Ectodermal cell (in vitro differentiated cells): ENCODE data around the gene KIRREL3.
"Not testable (repeated sequence)": the region's sequence is repeated elsewhere in the genome, so short reads cannot be mapped to it uniquely, and the experiment has no call there.

ENCODE experiments used
- H3K27ac ChIP-seq: 2 replicates; pipeline ENCODE4 v1.7.0; 2013; ENCODE audit warnings: mild to moderate bottlenecking, low read depth, low read length; ENCODE audit not compliant: insufficient read depth, poor library complexity, severe bottlenecking
- H3K27me3 ChIP-seq: 2 replicates; pipeline ENCODE4 v1.7.0; 2013; ENCODE audit warnings: mild to moderate bottlenecking, low read length; ENCODE audit not compliant: insufficient read depth, control insufficient read depth, poor library complexity, severe bottlenecking
- H3K36me3 ChIP-seq: one replicate; pipeline ENCODE4 v1.7.0; 2013; ENCODE audit warnings: low read length; ENCODE audit not compliant: control insufficient read depth, insufficient read depth
- H3K4me1 ChIP-seq: one replicate; pipeline ENCODE4 v1.7.0; 2013; ENCODE audit warnings: low read length; ENCODE audit not compliant: control insufficient read depth, insufficient read depth
- H3K4me3 ChIP-seq: 2 replicates; pipeline ENCODE4 v1.7.0; 2013; ENCODE audit warnings: low read depth, low read length, control low read depth; ENCODE audit not compliant: insufficient read depth
- H3K9me3 ChIP-seq: 2 replicates; pipeline ENCODE4 v1.7.0; 2013; ENCODE audit warnings: mild to moderate bottlenecking, low read length, moderate library complexity; ENCODE audit not compliant: control insufficient read depth
- WGBS, 2 experiments: methylation state at CpG; one replicate each; pipeline ENCODE4 v1.1.7; 2013; ENCODE audit warnings: missing lambda C conversion rate in 2 of 2; 5-methylcytosine and 5-hydroxymethylcytosine counted together

The KIRREL3 gene

GRCh38 chr11:126405906-126406305 lies 594.7 kb downstream of the KIRREL3 start:
- H3K27me3 ChIP-seq = no peaks in the 10 kb centered on the region
- H3K27ac ChIP-seq = no peak overlapping the region
- H3K4me1 ChIP-seq = peaks cover 15% of the 10 kb centered on the region
- H3K9me3 ChIP-seq = no peaks in the 10 kb centered on the region
- H3K36me3 ChIP-seq = peaks cover 7% of the 10 kb centered on the region
- no peak overlapping the region for H3K4me3 ChIP-seq
- 91 to 92% methylated on average over 7 of the region's 7 CpGs for WGBS, 2 experiments

- no peak overlapping the region for H3K4me3 ChIP-seq
- H3K4me1 ChIP-seq = peaks cover 15% of the 10 kb centered on the region
- H3K36me3 ChIP-seq = peaks cover 7% of the 10 kb centered on the region
- H3K27ac ChIP-seq = no peak overlapping the region
- WGBS, 2 experiments = 91 to 96% methylated on average over 3 of the region's 3 CpGs
- no peaks in the 10 kb centered on the region for H3K9me3 ChIP-seq
- no peaks in the 10 kb centered on the region for H3K27me3 ChIP-seq
Measured at GRCh38 chr11:126405374-126405773, 595.2 kb downstream of the KIRREL3 start.

GRCh38 chr11:126404367-126404766 lies 596.2 kb downstream of the KIRREL3 start:
- Histone ChIP-seq H3K4me1 (peaks cover 15% of the 10 kb centered on the region), H3K36me3 (peaks cover 3% of the 10 kb centered on the region), H3K4me3 (no peak overlapping the region), H3K27me3 (no peaks in the 10 kb centered on the region), H3K27ac (no peak overlapping the region), H3K9me3 (no peaks in the 10 kb centered on the region)
- whole genome bisulfite sequencing, 2 experiments = 53 to 54% methylated on average over 5 of the region's 5 CpGs

GRCh38 chr11:126403658-126404057 lies 596.9 kb downstream of the KIRREL3 start:
- no peaks in the 10 kb centered on the region for H3K27me3 ChIP-seq
- peaks cover 15% of the 10 kb centered on the region for H3K4me1 ChIP-seq
- no peaks in the 10 kb centered on the region for H3K9me3 ChIP-seq
- H3K4me3 ChIP-seq = no peak overlapping the region
- no peak overlapping the region for H3K27ac ChIP-seq
- no peaks in the 10 kb centered on the region for H3K36me3 ChIP-seq
- 85 to 88% methylated on average over 8 of the region's 8 CpGs for WGBS, 2 experiments

GRCh38 chr11:126403022-126403581 lies 597.5 kb downstream of the KIRREL3 start:
- Histone ChIP-seq H3K4me3 (no peak overlapping the region), H3K27ac (no peak overlapping the region), H3K36me3 (no peaks in the 10 kb centered on the region), H3K4me1 (peaks cover 15% of the 10 kb centered on the region), H3K27me3 (no peaks in the 10 kb centered on the region), H3K9me3 (no peaks in the 10 kb centered on the region)
- 88 to 89% methylated on average over 15 of the region's 15 CpGs for WGBS, 2 experiments

GRCh38 chr11:126400479-126400878 lies 600.1 kb downstream of the KIRREL3 start:
- Histone ChIP-seq H3K27me3 (no peaks in the 10 kb centered on the region), H3K4me3 (no peak overlapping the region), H3K27ac (no peak overlapping the region), H3K36me3 (no peaks in the 10 kb centered on the region), H3K9me3 (no peaks in the 10 kb centered on the region), H3K4me1 (peaks cover 15% of the 10 kb centered on the region)
- 94 to 97% methylated on average over 6 of the region's 6 CpGs for WGBS, 2 experiments

- Histone ChIP-seq H3K36me3 (no peaks in the 10 kb centered on the region), H3K27ac (no peak overlapping the region), H3K4me1 (peaks cover 14% of the 10 kb centered on the region), H3K9me3 (no peaks in the 10 kb centered on the region), H3K27me3 (no peaks in the 10 kb centered on the region), H3K4me3 (no peak overlapping the region)
Measured at GRCh38 chr11:126400019-126400418, 600.6 kb downstream of the KIRREL3 start.

GRCh38 chr11:126398721-126399120 lies 601.8 kb downstream of the KIRREL3 start:
- Histone ChIP-seq H3K27ac (no peak overlapping the region), H3K9me3 (no peaks in the 10 kb centered on the region), H3K36me3 (no peaks in the 10 kb centered on the region), H3K4me3 (no peak overlapping the region), H3K4me1 (peaks cover 7% of the 10 kb centered on the region), H3K27me3 (no peaks in the 10 kb centered on the region)
- WGBS, 2 experiments = 92 to 96% methylated on average over 1 of the region's 1 CpG

GRCh38 chr11:126398296-126398695 lies 602.3 kb downstream of the KIRREL3 start:
- Histone ChIP-seq H3K27me3 (no peaks in the 10 kb centered on the region), H3K36me3 (no peaks in the 10 kb centered on the region), H3K4me3 (no peak overlapping the region), H3K27ac (no peak overlapping the region), H3K9me3 (no peaks in the 10 kb centered on the region), H3K4me1 (peaks cover 7% of the 10 kb centered on the region)
- 95 to 96% methylated on average over 4 of the region's 4 CpGs for WGBS, 2 experiments

- Histone ChIP-seq H3K4me1 (peaks cover 15% of the 10 kb centered on the region), H3K27ac (no peak overlapping the region), H3K27me3 (no peaks in the 10 kb centered on the region), H3K36me3 (no peaks in the 10 kb centered on the region), H3K4me3 (no peak overlapping the region), H3K9me3 (no peaks in the 10 kb centered on the region)
- WGBS, 2 experiments = 97 to 100% methylated on average over 4 of the region's 4 CpGs
Measured at GRCh38 chr11:126396965-126397364, 603.6 kb downstream of the KIRREL3 start.

- not testable (repeated sequence) for H3K27me3 ChIP-seq, H3K9me3 ChIP-seq, H3K4me3 ChIP-seq, H3K27ac ChIP-seq, H3K36me3 ChIP-seq
- H3K4me1 ChIP-seq = peaks cover 15% of the 10 kb centered on the region
- 96 to 97% methylated on average over 15 of the region's 15 CpGs for WGBS, 2 experiments
Measured at GRCh38 chr11:126396266-126396665, 604.3 kb downstream of the KIRREL3 start.
